Natural killer cell (primary cell): ENCODE results near the gene KLF17. TPM values are rescaled to one million over a fixed set of nuclear protein-coding genes. Genes with fewer than 3 reads are reported as not detected.

ENCODE experiments used
- ATAC-seq, 3 donors: fragments of 150-1000 bp in 2 of 3; fragments of 200-7000 bp in 1 of 3; cut with Tn5 transposase; 1 replicate in 1 of 3; 2 replicates in 2 of 3; pipeline ENCODE4 v1.10.0; 2021; ENCODE audit warnings: mild to moderate bottlenecking in 2 of 3, moderate library complexity in 2 of 3
- DNase-seq, 2 donors: peaks; one replicate each; pipeline versions ENCODE4 v3.0.0 to v3.0.0-alpha.2; 2013 to 2021; ENCODE audit warnings: mixed read lengths in 1 of 2
- H3K27ac ChIP-seq: one replicate; pipeline ENCODE4 v1.5.1; 2013; ENCODE audit warnings: mild to moderate bottlenecking, low read length
- H3K27me3 ChIP-seq: one replicate; pipeline ENCODE4 v1.6.1; 2013; ENCODE audit warnings: low read length; ENCODE audit not compliant: control insufficient read depth, insufficient read depth
- H3K36me3 ChIP-seq: one replicate; pipeline ENCODE4 v1.6.1; 2013; ENCODE audit warnings: low read length; ENCODE audit not compliant: control insufficient read depth, insufficient read depth
- H3K4me1 ChIP-seq: one replicate; pipeline ENCODE4 v1.6.1; 2013; ENCODE audit warnings: low read length; ENCODE audit not compliant: control insufficient read depth, insufficient read depth
- H3K4me3 ChIP-seq: one replicate; pipeline ENCODE4 v1.5.1; 2013; ENCODE audit warnings: low read length
- H3K9me3 ChIP-seq: one replicate; pipeline ENCODE4 v1.6.1; 2013; ENCODE audit warnings: low read length; ENCODE audit not compliant: control insufficient read depth, insufficient read depth
- H3K27ac Mint-ChIP-seq, 2 donors: one replicate each; pipeline ENCODE4 v1.8.0; 2022; ENCODE audit warnings: mild to moderate bottlenecking in 2 of 2, mixed read lengths in 2 of 2, moderate library complexity in 1 of 2
- H3K27me3 Mint-ChIP-seq, 2 donors: one replicate each; pipeline ENCODE4 v1.8.0; 2022; ENCODE audit warnings: low read depth in 2 of 2, mixed read lengths in 2 of 2
- H3K36me3 Mint-ChIP-seq: one replicate; pipeline ENCODE4 v1.8.0; 2022; ENCODE audit warnings: mixed read lengths
- H3K4me1 Mint-ChIP-seq, 2 donors: one replicate each; pipeline ENCODE4 v1.8.0; 2022; ENCODE audit warnings: mixed read lengths in 2 of 2
- H3K4me3 Mint-ChIP-seq: one replicate; pipeline ENCODE4 v1.8.0; 2022; ENCODE audit warnings: mild to moderate bottlenecking, moderate library complexity, mixed read lengths
- H3K9me3 Mint-ChIP-seq, 2 donors: one replicate each; pipeline ENCODE4 v1.8.0; 2022; ENCODE audit warnings: mixed read lengths in 2 of 2
- WGBS: methylation state at CpG from one replicate; pipeline ENCODE4 v1.1.7; 2013; ENCODE audit warnings: missing lambda C conversion rate; ENCODE audit not compliant: insufficient coverage; 5-methylcytosine and 5-hydroxymethylcytosine counted together
- intact Hi-C: fragments of 100-400 bp; cut with micrococcal nuclease; formaldehyde crosslinking; loops from one replicate; pipeline ENCODE4 v1.14.2; 2022
- total RNA-seq, 4 donors: library from RNA; stranded (reverse); fragments of 120-200 nt in 1 of 4; gene quantifications; one replicate each; pipeline versions ENCODE4 v1.2.3 to v1.2.4, GENCODE V29; 2013 to 2022
- TF ChIP-seq, protein P1 (sequence below): fragments of 200-600 bp; IDR thresholded peaks from one replicate; pipeline ENCODE4 v1.8.0; 2022; ENCODE audit warnings: antibody characterized with exemption

KLF17 gene
- total RNA-seq, 3 donors from 2014 or later (not counting 1 experiment from before 2014, with no cell fraction given): not detected

DNA sequence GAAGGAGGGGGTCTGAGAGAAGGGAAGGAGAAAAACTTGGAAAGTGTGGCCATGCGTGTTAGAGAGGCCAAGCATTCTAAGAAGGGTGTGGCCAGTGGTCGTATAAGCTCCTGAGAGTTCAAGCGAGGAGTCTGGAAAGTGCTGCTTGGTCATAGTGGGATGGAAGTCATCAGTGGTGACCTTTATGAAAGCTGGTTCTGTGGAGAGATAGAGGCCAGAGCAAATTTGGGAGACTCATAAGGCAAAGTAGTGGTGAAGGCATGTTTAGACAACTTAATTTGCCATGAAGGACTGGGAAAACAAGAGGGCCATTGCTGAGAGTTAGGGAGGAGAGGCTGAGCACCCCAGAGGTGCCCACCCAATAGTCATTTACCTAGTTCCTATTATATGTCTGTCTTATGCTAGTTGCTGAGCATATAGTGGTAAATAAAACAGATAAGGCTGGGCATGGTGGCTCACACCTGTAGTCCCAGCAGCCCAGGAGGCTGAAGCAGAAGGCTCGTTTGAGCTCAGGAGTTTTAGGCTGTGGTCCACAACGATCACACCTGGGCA is 1.9 kb downstream of the KLF17 start:
- Mint-ChIP-seq H3K4me3 (no peak overlapping the region), H3K27ac (no peak overlapping the region), H3K36me3 (no peaks in the 10 kb centered on the region), H3K9me3 (no peaks in the 10 kb centered on the region), H3K27me3 (peaks cover 12 to 33% of the 10 kb centered on the region in 2 donors), H3K4me1 (no peaks in the 10 kb centered on the region)
- WGBS: 79% methylated on average over 5 of the region's 5 CpGs
- ATAC-seq (no peak), DNase-seq (no peak)
- Histone ChIP-seq H3K36me3 (no peaks in the 10 kb centered on the region), H3K27me3 (no peaks in the 10 kb centered on the region), H3K4me3 (no peak overlapping the region), H3K9me3 (no peaks in the 10 kb centered on the region), H3K27ac (no peak overlapping the region), H3K4me1 (no peaks in the 10 kb centered on the region)
- TF ChIP-seq, protein P1, sequence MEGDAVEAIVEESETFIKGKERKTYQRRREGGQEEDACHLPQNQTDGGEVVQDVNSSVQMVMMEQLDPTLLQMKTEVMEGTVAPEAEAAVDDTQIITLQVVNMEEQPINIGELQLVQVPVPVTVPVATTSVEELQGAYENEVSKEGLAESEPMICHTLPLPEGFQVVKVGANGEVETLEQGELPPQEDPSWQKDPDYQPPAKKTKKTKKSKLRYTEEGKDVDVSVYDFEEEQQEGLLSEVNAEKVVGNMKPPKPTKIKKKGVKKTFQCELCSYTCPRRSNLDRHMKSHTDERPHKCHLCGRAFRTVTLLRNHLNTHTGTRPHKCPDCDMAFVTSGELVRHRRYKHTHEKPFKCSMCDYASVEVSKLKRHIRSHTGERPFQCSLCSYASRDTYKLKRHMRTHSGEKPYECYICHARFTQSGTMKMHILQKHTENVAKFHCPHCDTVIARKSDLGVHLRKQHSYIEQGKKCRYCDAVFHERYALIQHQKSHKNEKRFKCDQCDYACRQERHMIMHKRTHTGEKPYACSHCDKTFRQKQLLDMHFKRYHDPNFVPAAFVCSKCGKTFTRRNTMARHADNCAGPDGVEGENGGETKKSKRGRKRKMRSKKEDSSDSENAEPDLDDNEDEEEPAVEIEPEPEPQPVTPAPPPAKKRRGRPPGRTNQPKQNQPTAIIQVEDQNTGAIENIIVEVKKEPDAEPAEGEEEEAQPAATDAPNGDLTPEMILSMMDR: no peak
- intact Hi-C loops: no loop called here

DNA sequence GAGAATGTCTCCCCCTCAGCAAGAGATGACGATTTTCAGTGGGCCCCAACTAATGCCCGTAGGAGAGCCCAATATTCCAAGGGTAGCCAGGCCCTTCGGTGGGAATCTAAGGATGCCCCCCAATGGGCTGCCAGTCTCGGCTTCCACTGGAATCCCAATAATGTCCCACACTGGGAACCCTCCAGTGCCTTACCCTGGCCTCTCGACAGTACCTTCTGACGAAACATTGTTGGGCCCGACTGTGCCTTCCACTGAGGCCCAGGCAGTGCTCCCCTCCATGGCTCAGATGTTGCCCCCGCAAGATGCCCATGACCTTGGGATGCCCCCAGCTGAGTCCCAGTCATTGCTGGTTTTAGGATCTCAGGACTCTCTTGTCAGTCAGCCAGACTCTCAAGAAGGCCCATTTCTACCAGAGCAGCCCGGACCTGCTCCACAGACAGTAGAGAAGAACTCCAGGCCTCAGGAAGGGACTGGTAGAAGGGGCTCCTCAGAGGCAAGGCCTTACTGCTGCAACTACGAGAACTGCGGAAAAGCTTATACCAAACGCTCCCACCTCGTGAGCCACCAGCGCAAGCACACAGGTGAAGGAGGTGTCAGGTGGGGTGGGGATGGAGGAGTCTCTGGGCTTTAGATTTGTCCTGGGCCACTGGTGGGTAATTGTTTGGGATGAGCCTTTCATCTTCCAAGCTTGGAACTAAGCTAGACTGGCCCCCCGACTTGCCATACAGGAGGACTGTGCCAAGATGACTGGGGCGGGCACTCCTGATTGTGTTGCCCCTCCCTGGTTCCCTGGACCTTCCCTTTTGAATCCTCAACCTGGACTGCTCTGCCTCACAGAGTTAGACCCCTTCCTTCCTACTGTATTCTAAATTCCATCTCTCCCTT is 11.2 kb downstream of the KLF17 start:
- Histone ChIP-seq H3K4me3 (no peak overlapping the region), H3K27ac (no peak overlapping the region), H3K36me3 (no peaks in the 10 kb centered on the region), H3K27me3 (no peaks in the 10 kb centered on the region), H3K4me1 (no peaks in the 10 kb centered on the region), H3K9me3 (no peaks in the 10 kb centered on the region)
- no peaks in the 10 kb centered on the region for H3K9me3 Mint-ChIP-seq
- no peaks in the 10 kb centered on the region for H3K36me3 Mint-ChIP-seq
- 93% methylated on average over 16 of the region's 16 CpGs for WGBS
- DNase-seq (no peak), ATAC-seq (no peak)
- H3K27ac Mint-ChIP-seq: no peak overlapping the region
- peaks cover 8 to 28% of the 10 kb centered on the region in 2 donors for H3K27me3 Mint-ChIP-seq
- intact Hi-C loops: no loop called here
- H3K4me3 Mint-ChIP-seq: no peak overlapping the region
- H3K4me1 Mint-ChIP-seq: no peaks in the 10 kb centered on the region
- TF ChIP-seq, protein P1: no peak

DNA sequence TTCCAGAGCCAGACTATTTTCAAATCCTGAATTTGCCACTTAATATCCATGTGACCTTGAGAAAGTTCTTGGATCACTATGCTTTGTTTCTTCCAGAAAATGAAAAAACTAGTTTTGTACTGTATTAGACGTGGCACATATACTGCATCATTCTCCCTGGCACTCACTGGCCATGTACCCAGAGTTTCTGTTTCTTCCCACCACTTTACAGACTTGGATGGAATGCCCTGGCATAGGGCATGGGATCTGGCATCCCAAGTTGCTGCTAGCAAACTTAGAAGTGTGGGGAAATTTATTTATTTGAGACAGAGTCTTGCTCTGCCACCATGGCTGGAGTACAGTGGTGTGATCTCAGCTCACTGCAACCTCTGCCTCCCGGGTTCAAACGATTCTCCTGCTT is 12.8 kb downstream of the KLF17 start:
- Histone ChIP-seq H3K9me3 (no peaks in the 10 kb centered on the region), H3K27ac (no peak overlapping the region), H3K36me3 (no peaks in the 10 kb centered on the region), H3K4me3 (no peak overlapping the region), H3K27me3 (no peaks in the 10 kb centered on the region), H3K4me1 (no peaks in the 10 kb centered on the region)
- Mint-ChIP-seq H3K27ac (no peak overlapping the region), H3K4me3 (no peak overlapping the region), H3K9me3 (no peaks in the 10 kb centered on the region), H3K36me3 (no peaks in the 10 kb centered on the region), H3K27me3 (peaks cover 7 to 28% of the 10 kb centered on the region in 2 donors), H3K4me1 (no peaks in the 10 kb centered on the region)
- no peak for ATAC-seq
- no peak for DNase-seq
- intact Hi-C loops: no loop called here
- TF ChIP-seq, protein P1: no peak
- WGBS: 51% methylated on average over 2 of the region's 3 CpGs
